Astrocyte (in vitro differentiated cells and primary cell): ENCODE results near the gene HLF.

Experiments
- CTCF ChIP-seq: IDR thresholded peaks from 2 replicates; pipeline ENCODE4 v1.5.1; 2011; ENCODE audit warnings: low read depth, mild to moderate bottlenecking, inconsistent platforms, low read length, moderate library complexity; ENCODE audit not compliant: insufficient read depth
- EZH2 ChIP-seq: IDR thresholded peaks from 2 replicates; pipeline ENCODE4 v1.6.1; 2012; ENCODE audit warnings: mild to moderate bottlenecking, low read length, inconsistent platforms; ENCODE audit not compliant: insufficient read depth

- TF ChIP-seq CTCF (no peak), EZH2 (no peak)
Measured at GRCh38 chr17:55285340-55286301, 20.9 kb downstream of the HLF start.
